Measurements from ENCODE around the gene TXNDC11.

GRCh38 chr16:11639008-11639562 is 103.6 kb downstream of the TXNDC11 start:
- no peak for TF ChIP-seq MYC (IDR thresholded peaks at IDR 0.05; ENCODE audit: insufficient read depth, insufficient read length, insufficient replicate concordance, low read length, severe bottlenecking)
- no peak for TF ChIP-seq ZNF384 (IDR thresholded peaks at IDR 0.05; ENCODE audit: borderline replicate concordance, low read depth, low read length)
